Activated T-helper 2 cell treated with anti-CD3 and anti-CD28 coated beads, Interferon-gamma antibody, Interleukin-2, Interleukin-4, amounts not matched to agents 10 μg/mL and 5 μg/mL and 100 μg/mL, durations not matched to agents 14 hours and 24 hours and 36 hours (primary cell): ENCODE measurements around the gene RPL7A. TPM values are rescaled to one million over a fixed set of nuclear protein-coding genes. Genes with fewer than 3 reads are reported as not detected.
"Not testable (repeated sequence)": the region's sequence is repeated elsewhere in the genome, so short reads cannot be mapped to it uniquely, and the experiment has no call there.

ENCODE experiments used
- DNase-seq: peaks from one replicate; pipeline ENCODE4 v3.0.0; 2021; ENCODE audit warnings: low spot score
- H3K27ac Mint-ChIP-seq: one replicate; pipeline ENCODE4 v1.8.0; 2021; ENCODE audit warnings: mixed read lengths
- H3K27me3 Mint-ChIP-seq: one replicate; pipeline ENCODE4 v1.8.0; 2021; ENCODE audit warnings: low read depth, mixed read lengths
- H3K36me3 Mint-ChIP-seq: one replicate; pipeline ENCODE4 v1.8.0; 2021; ENCODE audit warnings: low read depth, mixed read lengths
- H3K4me1 Mint-ChIP-seq: one replicate; pipeline ENCODE4 v1.8.0; 2021; ENCODE audit warnings: low read depth, mixed read lengths
- H3K4me3 Mint-ChIP-seq: one replicate; pipeline ENCODE4 v1.8.0; 2021; ENCODE audit warnings: low read depth, mild to moderate bottlenecking, moderate library complexity, mixed read lengths
- H3K9me3 Mint-ChIP-seq: one replicate; pipeline ENCODE4 v1.8.0; 2021; ENCODE audit warnings: mixed read lengths
- intact Hi-C: fragments of 100-400 bp; cut with micrococcal nuclease; formaldehyde crosslinking; loops from one replicate; pipeline ENCODE4 v1.15.1; 2023
- total RNA-seq: library from RNA; stranded (reverse); gene quantifications from 2 replicates; pipeline ENCODE4 v1.2.3, GENCODE V29; 2022

RPL7A gene
- total RNA-seq, 1 donor from 2014 or later: 2,588 TPM

- peak overlapping the region; percentile 81 for H3K4me3 Mint-ChIP-seq
- H3K27ac Mint-ChIP-seq: peak overlapping the region; percentile 97
- intact Hi-C loops: loop anchor here (2.0 to 10.0 kb wide), 4 partner anchors 49 to 335 kb away; partner anchors contain the start of genes GTF3C5, REXO4 and SLC2A6
- H3K9me3 Mint-ChIP-seq: no peaks in the 10 kb centered on the region
- peaks cover 94% of the 10 kb centered on the region for H3K36me3 Mint-ChIP-seq
- H3K4me1 Mint-ChIP-seq: peaks cover 56% of the 10 kb centered on the region
- DNase-seq: no peak
- no peaks in the 10 kb centered on the region for H3K27me3 Mint-ChIP-seq
Measured at GRCh38 chr9:133369933-133370332, 21.9 kb downstream of the RPL7A start.

DNA sequence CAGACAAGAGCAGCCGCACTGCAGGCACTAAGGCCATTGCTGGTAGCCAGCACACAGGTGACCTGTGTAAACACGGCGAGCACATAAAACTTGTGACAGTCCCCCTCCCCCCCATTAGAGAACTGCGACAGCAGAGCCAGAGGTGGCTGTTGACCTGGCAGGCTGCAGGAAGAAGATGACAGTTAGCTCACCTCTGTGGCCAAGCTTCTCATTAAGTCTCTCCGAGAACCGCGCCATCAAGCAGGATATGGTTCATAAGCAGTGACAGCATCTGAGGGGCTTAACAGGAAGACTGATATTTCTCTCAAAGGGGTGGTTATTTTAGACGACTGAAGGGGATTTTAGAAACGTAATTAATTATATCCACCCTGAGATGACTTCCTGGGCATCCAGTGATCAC is 22.7 kb downstream of the RPL7A start:
- no peaks in the 10 kb centered on the region for H3K9me3 Mint-ChIP-seq
- H3K36me3 Mint-ChIP-seq: peaks cover 89% of the 10 kb centered on the region
- intact Hi-C loops: loop anchor here (1.0 to 10.0 kb wide), 7 partner anchors 14 to 336 kb away; partner anchors contain the start of genes GTF3C5, MED22, REXO4 and RPL7A
- peaks cover 56% of the 10 kb centered on the region for H3K4me1 Mint-ChIP-seq
- H3K27me3 Mint-ChIP-seq: no peaks in the 10 kb centered on the region
- no peak for DNase-seq
- H3K27ac Mint-ChIP-seq: peak overlapping the region; percentile 97
- peak overlapping the region; percentile 81 for H3K4me3 Mint-ChIP-seq

DNA sequence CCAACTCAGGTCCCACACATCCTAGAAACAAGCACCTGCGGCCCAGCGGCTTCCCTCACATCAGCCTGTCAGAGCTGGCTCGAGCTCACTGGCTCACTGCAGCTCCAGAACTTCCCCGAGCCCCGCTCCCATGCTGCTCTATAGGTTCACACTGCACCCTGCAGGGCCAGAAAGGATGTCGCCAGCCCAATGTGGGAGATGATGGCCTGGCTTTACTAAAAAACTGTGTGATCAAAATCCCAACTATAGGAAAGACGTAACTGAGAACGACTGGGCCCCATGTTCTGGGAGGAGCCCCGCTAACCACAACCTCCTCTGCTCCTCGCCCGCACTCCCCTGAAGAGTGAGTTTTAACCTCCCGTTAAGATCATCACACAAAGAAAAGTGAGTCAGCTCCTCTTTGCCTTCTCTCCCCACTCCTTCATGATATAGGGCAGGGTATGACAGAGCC is 23.3 kb downstream of the RPL7A start:
- intact Hi-C loops: loop anchor here (1.0 to 10.0 kb wide), 7 partner anchors 15 to 336 kb away; partner anchors contain the start of genes GTF3C5, MED22, REXO4 and RPL7A
- H3K4me3 Mint-ChIP-seq: peak overlapping the region; percentile 81
- H3K9me3 Mint-ChIP-seq: no peaks in the 10 kb centered on the region
- H3K27me3 Mint-ChIP-seq: no peaks in the 10 kb centered on the region
- peaks cover 83% of the 10 kb centered on the region for H3K36me3 Mint-ChIP-seq
- peak overlapping the region; percentile 97 for H3K27ac Mint-ChIP-seq
- peak; percentile 66 for DNase-seq
- peaks cover 53% of the 10 kb centered on the region for H3K4me1 Mint-ChIP-seq

DNA sequence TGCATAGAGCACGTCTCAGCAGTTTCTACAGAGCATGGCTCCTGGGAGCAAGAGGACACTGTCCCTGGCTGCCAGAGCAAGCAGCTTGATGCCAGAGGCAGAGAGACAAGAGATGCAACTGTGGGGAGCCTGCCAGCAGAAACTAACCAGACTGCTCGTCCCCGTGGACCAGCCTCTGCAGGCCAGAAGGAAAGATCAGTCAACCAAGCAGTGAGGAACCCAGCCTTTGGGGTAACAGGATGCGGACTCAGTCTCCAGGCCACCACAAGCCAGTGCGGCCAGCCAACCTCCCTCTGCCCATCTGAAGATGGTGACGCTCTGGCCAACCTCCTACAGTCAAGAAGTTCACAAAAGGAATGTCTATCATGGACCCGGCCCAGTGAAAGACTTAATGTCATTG is 24.1 kb downstream of the RPL7A start:
- no peaks in the 10 kb centered on the region for H3K27me3 Mint-ChIP-seq
- intact Hi-C loops: loop anchor here (5.0 to 10.0 kb wide), 3 partner anchors 105 to 337 kb away; partner anchors contain the start of genes GTF3C5 and SLC2A6
- peaks cover 50% of the 10 kb centered on the region for H3K4me1 Mint-ChIP-seq
- H3K9me3 Mint-ChIP-seq: no peaks in the 10 kb centered on the region
- H3K4me3 Mint-ChIP-seq: peak overlapping the region; percentile 81
- no peak for DNase-seq
- peaks cover 76% of the 10 kb centered on the region for H3K36me3 Mint-ChIP-seq
- peak overlapping the region; percentile 97 for H3K27ac Mint-ChIP-seq

GRCh38 chr9:133374612-133375115 is 26.6 kb downstream of the RPL7A start:
- H3K27ac Mint-ChIP-seq: peak overlapping the region; percentile 96
- no peak for DNase-seq
- intact Hi-C loops: loop anchor here (5.0 to 10.0 kb wide), 3 partner anchors 103 to 340 kb away; partner anchors contain the start of genes GTF3C5 and SLC2A6
- peak overlapping the region; percentile 87 for H3K4me3 Mint-ChIP-seq
- peaks cover 37% of the 10 kb centered on the region for H3K4me1 Mint-ChIP-seq
- peaks cover 52% of the 10 kb centered on the region for H3K36me3 Mint-ChIP-seq
- H3K9me3 Mint-ChIP-seq: no peaks in the 10 kb centered on the region
- H3K27me3 Mint-ChIP-seq: peaks cover 2% of the 10 kb centered on the region

- no peak for DNase-seq
- Mint-ChIP-seq H3K9me3 (no peaks in the 10 kb centered on the region), H3K27me3 (peaks cover 2% of the 10 kb centered on the region), H3K4me1 (peaks cover 32% of the 10 kb centered on the region), H3K36me3 (peaks cover 47% of the 10 kb centered on the region), H3K27ac (peak overlapping the region; percentile 96), H3K4me3 (peak overlapping the region; percentile 87)
- intact Hi-C loops: loop anchor here (10.0 kb wide), 2 partner anchors 230 to 340 kb away; partner anchors contain the start of gene GTF3C5
Measured at GRCh38 chr9:133375116-133375723, 27.2 kb downstream of the RPL7A start.

DNA sequence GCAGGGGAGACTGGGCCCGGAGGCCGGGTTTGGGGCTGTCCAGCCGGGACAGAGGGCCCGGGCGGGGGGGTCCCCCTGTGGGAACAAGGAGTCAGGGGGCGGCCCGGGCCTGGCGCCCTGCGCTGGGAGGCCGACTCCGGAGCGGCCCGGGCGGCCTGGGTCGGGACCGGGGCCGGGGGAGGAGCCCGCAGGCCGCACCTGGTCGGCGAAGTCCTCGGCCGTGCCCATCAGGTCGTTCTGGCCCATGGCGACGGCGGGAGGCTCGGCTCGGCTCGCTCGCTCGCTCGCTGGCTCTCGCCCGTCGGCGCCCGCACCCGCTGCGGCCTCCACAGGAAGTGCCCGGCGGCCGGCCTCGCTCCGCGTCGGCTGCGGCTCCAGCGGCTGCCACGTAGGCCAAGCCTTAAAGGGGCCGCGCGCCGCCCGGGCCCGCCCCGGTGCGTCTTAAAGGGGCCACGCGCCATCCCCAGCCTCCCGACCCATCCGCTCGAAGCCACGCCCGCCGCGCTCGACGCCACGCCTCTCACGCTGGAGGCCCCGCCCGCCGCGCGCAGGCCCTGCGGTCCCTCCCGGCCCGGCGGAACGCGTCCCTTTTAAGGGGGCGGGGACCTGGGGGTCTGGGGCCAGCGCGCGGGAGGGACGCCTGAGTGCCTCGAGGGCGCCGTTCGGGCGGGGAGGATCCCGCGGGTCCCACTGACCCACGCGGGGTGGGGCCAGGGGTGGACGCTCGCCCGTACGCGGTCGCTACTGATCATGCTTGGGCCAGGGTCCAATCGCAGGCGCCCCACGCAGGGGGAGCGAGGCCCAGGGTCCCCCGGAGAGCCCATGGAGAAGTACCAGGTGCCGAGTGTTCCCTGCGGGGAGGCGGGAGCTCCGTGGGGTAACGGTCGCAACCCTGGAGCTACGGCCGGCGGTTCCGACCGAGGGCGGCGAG is 28.0 kb downstream of the RPL7A start, which contains the start of the genes STKLD1 and SURF4:
Gene STKLD1 (plus strand): TSS at position 643 of the 931 bp plus-strand sequence. CDS start 108 bp downstream, at position 751.
Gene SURF4 (minus strand): TSS at position 337 of the 931 bp plus-strand sequence. CDS start 91 bp downstream, at position 246.
- Mint-ChIP-seq H3K27ac (peak within 1 kb of the TSS; percentile 96), H3K36me3 (peaks cover 39% of the 10 kb centered on the region), H3K9me3 (no peaks in the 10 kb centered on the region), H3K4me3 (peak within 1 kb of the TSS; percentile 87), H3K4me1 (peaks cover 25% of the 10 kb centered on the region), H3K27me3 (peaks cover 2% of the 10 kb centered on the region)
- DNase-seq: peak; percentile 96
- intact Hi-C loops: loop anchor here (1.0 to 10.0 kb wide), 4 partner anchors 28 to 341 kb away; partner anchors contain the start of genes GTF3C5, MED22, REXO4 and RPL7A

DNA sequence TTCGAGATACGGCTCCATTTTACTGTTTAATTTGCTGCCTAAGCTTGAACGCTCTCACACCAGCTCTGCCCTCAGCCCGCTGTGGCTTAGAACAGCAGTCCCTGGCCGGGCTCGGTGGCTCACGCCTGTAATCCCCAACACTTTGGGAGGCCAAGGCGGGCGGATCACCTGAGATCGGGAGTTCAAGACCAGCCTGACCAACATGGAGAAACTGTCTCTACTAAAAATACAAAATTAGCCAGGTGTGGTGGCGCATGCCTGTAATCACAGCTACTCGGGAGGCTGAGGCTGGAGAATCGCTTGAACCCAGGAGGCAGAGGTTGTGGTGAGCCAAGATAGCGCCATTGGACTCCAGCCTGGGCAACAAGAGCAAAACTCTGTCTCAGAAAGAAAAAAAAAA is 29.3 kb downstream of the RPL7A start:
- not testable (repeated sequence) for H3K27me3 Mint-ChIP-seq, H3K27ac Mint-ChIP-seq, H3K9me3 Mint-ChIP-seq, DNase-seq
- peaks cover 12% of the 10 kb centered on the region for H3K4me1 Mint-ChIP-seq
- intact Hi-C loops: loop anchor here (10.0 kb wide), 2 partner anchors 232 to 342 kb away; partner anchors contain the start of gene GTF3C5
- peaks cover 27% of the 10 kb centered on the region for H3K36me3 Mint-ChIP-seq
- peak overlapping the region; percentile 60 for H3K4me3 Mint-ChIP-seq

DNA sequence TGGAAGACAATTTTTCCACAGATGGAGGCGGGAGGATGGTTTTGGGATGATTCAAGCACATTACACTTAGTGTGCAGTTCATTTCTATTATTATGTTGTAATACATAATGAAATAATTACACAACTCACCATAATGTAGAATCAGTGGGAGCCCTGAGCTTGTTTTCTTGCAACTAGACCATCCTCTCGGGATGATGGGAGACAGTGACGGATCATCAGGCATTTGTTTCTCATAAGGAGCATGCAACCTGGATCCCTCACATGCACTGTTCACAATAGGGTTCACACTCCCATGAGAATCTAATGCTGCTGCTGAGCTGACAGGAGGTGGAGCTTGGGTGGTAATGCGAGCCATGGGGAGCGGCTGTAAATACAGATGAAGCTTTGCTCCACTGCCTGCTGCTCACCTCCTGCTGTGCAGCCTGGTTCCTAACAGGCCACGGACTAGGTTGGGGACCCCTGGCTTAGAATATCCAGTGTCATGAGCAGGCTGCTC is 29.8 kb downstream of the RPL7A start:
- no peak overlapping the region for H3K27ac Mint-ChIP-seq
- H3K36me3 Mint-ChIP-seq: peaks cover 22% of the 10 kb centered on the region
- intact Hi-C loops: loop anchor here (10.0 kb wide), 2 partner anchors 233 to 343 kb away; partner anchors contain the start of gene GTF3C5
- peaks cover 2% of the 10 kb centered on the region for H3K27me3 Mint-ChIP-seq
- H3K4me3 Mint-ChIP-seq: no peak overlapping the region
- peaks cover 7% of the 10 kb centered on the region for H3K4me1 Mint-ChIP-seq
- H3K9me3 Mint-ChIP-seq: no peaks in the 10 kb centered on the region
- DNase-seq: no peak

- H3K36me3 Mint-ChIP-seq: peaks cover 15% of the 10 kb centered on the region
- intact Hi-C loops: loop anchor here (10.0 kb wide), 2 partner anchors 234 to 344 kb away; partner anchors contain the start of gene GTF3C5
- no peaks in the 10 kb centered on the region for H3K9me3 Mint-ChIP-seq
- H3K4me3 Mint-ChIP-seq: no peak overlapping the region
- H3K27me3 Mint-ChIP-seq: peaks cover 2% of the 10 kb centered on the region
- H3K4me1 Mint-ChIP-seq: no peaks in the 10 kb centered on the region
- H3K27ac Mint-ChIP-seq: no peak overlapping the region
- DNase-seq: no peak
Measured at GRCh38 chr9:133378408-133378962, 30.5 kb downstream of the RPL7A start.

GRCh38 chr9:133379153-133380086 is 31.4 kb downstream of the RPL7A start:
- no peaks in the 10 kb centered on the region for H3K4me1 Mint-ChIP-seq
- H3K36me3 Mint-ChIP-seq: peaks cover 8% of the 10 kb centered on the region
- H3K27ac Mint-ChIP-seq: no peak overlapping the region
- intact Hi-C loops: loop anchor here (10.0 kb wide), 2 partner anchors 235 to 345 kb away; partner anchors contain the start of gene GTF3C5
- H3K9me3 Mint-ChIP-seq: no peaks in the 10 kb centered on the region
- no peak for DNase-seq
- peaks cover 2% of the 10 kb centered on the region for H3K27me3 Mint-ChIP-seq
- H3K4me3 Mint-ChIP-seq: no peak overlapping the region
